Neural progenitor cell (in vitro differentiated cells): ENCODE measurements around the gene RPS6KA2.

Experiments used
- CTCF ChIP-seq: fragments of 200-600 bp; sonication (generic); IDR thresholded peaks from 2 replicates; pipeline ENCODE4 v1.5.1; 2017; ENCODE audit warnings: antibody characterized with exemption, mild to moderate bottlenecking
- EZH2phosphoT487 ChIP-seq: fragments of 200-600 bp; sonication (generic); IDR thresholded peaks from 2 replicates; pipeline ENCODE4 v1.6.1; 2017; ENCODE audit warnings: antibody characterized with exemption

GRCh38 chr6:166583230-166583965 lies 43.7 kb downstream of the RPS6KA2 start:
- TF ChIP-seq CTCF (no peak), EZH2phosphoT487 (no peak)
